ENCODE measurements around the gene SMC1A.
"Not testable (repeated sequence)": the region's sequence is repeated elsewhere in the genome, so short reads cannot be mapped to it uniquely, and the experiment has no call there.

Gene SMC1A

GRCh38 chrX:53421125-53421524 is 1.3 kb downstream of the SMC1A start:
- DNase-seq: no peak

- DNase-seq: not testable (repeated sequence)
These were observed 2.1 kb downstream of the SMC1A start for GRCh38 chrX:53420351-53420750.

GRCh38 chrX:53412446-53412845 is 10.0 kb downstream of the SMC1A start:
- no peak for DNase-seq

- DNase-seq: no peak
These were observed 18.9 kb downstream of the SMC1A start for GRCh38 chrX:53403535-53403934.

GRCh38 chrX:53398216-53398615 is 24.2 kb downstream of the SMC1A start:
- DNase-seq: no peak

GRCh38 chrX:53395605-53396298 is 26.7 kb downstream of the SMC1A start:
- DNase-seq: no peak

GRCh38 chrX:53383376-53384076 is 38.9 kb downstream of the SMC1A start:
- no peak for DNase-seq

- DNase-seq: no peak
These were observed 42.7 kb downstream of the SMC1A start for GRCh38 chrX:53379747-53380146.

- no peak for DNase-seq
These were observed 43.3 kb downstream of the SMC1A start for GRCh38 chrX:53379008-53379710.

- no peak for DNase-seq
These were observed 45.0 kb downstream of the SMC1A start for GRCh38 chrX:53377464-53377863.

- no peak for DNase-seq
These were observed 45.6 kb downstream of the SMC1A start for GRCh38 chrX:53376888-53377287.

- DNase-seq: no peak
These were observed 47.5 kb downstream of the SMC1A start for GRCh38 chrX:53374923-53375322.

GRCh38 chrX:53374222-53374820 is 48.1 kb downstream of the SMC1A start:
- no peak for DNase-seq

GRCh38 chrX:53373307-53373706 is 49.1 kb downstream of the SMC1A start:
- DNase-seq: no peak

- DNase-seq: not testable (repeated sequence)
These were observed 56.0 kb downstream of the SMC1A start for GRCh38 chrX:53366454-53366853.

GRCh38 chrX:53362449-53362848 is 60.0 kb downstream of the SMC1A start:
- no peak for DNase-seq

GRCh38 chrX:53357799-53358530 is 64.5 kb downstream of the SMC1A start:
- no peak for DNase-seq

- DNase-seq: no peak
These were observed 66.3 kb downstream of the SMC1A start for GRCh38 chrX:53356186-53356585.

- no peak for DNase-seq
These were observed 67.8 kb downstream of the SMC1A start for GRCh38 chrX:53354669-53355068.

- no peak for DNase-seq
These were observed 74.5 kb downstream of the SMC1A start for GRCh38 chrX:53347948-53348347.

- DNase-seq: no peak
These were observed 81.4 kb downstream of the SMC1A start for GRCh38 chrX:53340852-53341645.

GRCh38 chrX:53337101-53337500 is 85.4 kb downstream of the SMC1A start:
- DNase-seq: no peak
